Tibial nerve (tissue), 4 donors: ENCODE data around the gene HSP90AB1. TPM values are rescaled to one million over a fixed set of nuclear protein-coding genes. Genes with fewer than 3 reads are reported as not detected.

Experiments
- DNase-seq, 2 donors: peaks; one replicate each; pipeline ENCODE4 v3.0.0-alpha.2; 2019; ENCODE audit warnings: low spot score in 2 of 2
- H3K27ac ChIP-seq, 4 donors: fragments of 200-600 bp; sonication (generic) in 3 of 4; one replicate each; pipeline ENCODE4 v1.5.1; 2017 to 2019; ENCODE audit warnings: mild to moderate bottlenecking in 1 of 4
- H3K27me3 ChIP-seq, 2 donors: fragments of 200-600 bp; sonication (generic) in 1 of 2; one replicate each; pipeline versions ENCODE4 v1.5.1 to v1.6.0; 2017 to 2019
- H3K36me3 ChIP-seq, 3 donors: fragments of 200-600 bp; sonication (generic); one replicate each; pipeline ENCODE4 v1.5.1; 2018 to 2019
- H3K4me1 ChIP-seq, 4 donors: fragments of 200-600 bp; sonication (generic) in 3 of 4; one replicate each; pipeline ENCODE4 v1.5.1; 2017 to 2019
- H3K4me3 ChIP-seq, 4 donors: fragments of 200-600 bp; sonication (generic) in 3 of 4; one replicate each; pipeline ENCODE4 v1.5.1; 2017 to 2019; ENCODE audit warnings: mild to moderate bottlenecking in 1 of 4, moderate library complexity in 1 of 4
- H3K9me3 ChIP-seq, 4 donors: fragments of 200-600 bp; sonication (generic) in 3 of 4; one replicate each; pipeline ENCODE4 v1.5.1; 2017 to 2019
- CTCF ChIP-seq, 5 experiments: fragments of 200-600 bp in 3 of 5; fragments of 450-650 bp in 2 of 5; sonication (generic) in 3 of 5; IDR thresholded peaks; one replicate each; pipeline ENCODE4 v1.5.1; 2016 to 2019; ENCODE audit warnings: antibody characterized with exemption in 5 of 5, mild to moderate bottlenecking in 3 of 5, moderate library complexity in 2 of 5
- EP300 ChIP-seq, 2 donors: sonication (generic); formaldehyde crosslinking; IDR thresholded peaks; one replicate each; pipeline ENCODE4 v1.6.1; 2017; ENCODE audit warnings: antibody characterized with exemption in 2 of 2, mild to moderate bottlenecking in 1 of 2
- POLR2A ChIP-seq, 2 donors: fragments of 450-650 bp; IDR thresholded peaks; one replicate each; pipeline ENCODE4 v1.6.1; 2017; ENCODE audit warnings: antibody characterized with exemption in 2 of 2, mild to moderate bottlenecking in 2 of 2, moderate library complexity in 2 of 2
- WGBS, 2 donors: methylation state at CpG; one replicate each; pipeline ENCODE4 v1.1.5; 2018; 5-methylcytosine and 5-hydroxymethylcytosine counted together
- total RNA-seq, 4 donors: library from RNA; depleted of rRNA; stranded (reverse); fragments of >200 nt; gene quantifications; one replicate each; pipeline ENCODE4 v1.1.0, GENCODE V29; 2016

HSP90AB1 gene
- total RNA-seq, 4 donors from 2014 or later = 485 to 580 (median 543) TPM

DNA sequence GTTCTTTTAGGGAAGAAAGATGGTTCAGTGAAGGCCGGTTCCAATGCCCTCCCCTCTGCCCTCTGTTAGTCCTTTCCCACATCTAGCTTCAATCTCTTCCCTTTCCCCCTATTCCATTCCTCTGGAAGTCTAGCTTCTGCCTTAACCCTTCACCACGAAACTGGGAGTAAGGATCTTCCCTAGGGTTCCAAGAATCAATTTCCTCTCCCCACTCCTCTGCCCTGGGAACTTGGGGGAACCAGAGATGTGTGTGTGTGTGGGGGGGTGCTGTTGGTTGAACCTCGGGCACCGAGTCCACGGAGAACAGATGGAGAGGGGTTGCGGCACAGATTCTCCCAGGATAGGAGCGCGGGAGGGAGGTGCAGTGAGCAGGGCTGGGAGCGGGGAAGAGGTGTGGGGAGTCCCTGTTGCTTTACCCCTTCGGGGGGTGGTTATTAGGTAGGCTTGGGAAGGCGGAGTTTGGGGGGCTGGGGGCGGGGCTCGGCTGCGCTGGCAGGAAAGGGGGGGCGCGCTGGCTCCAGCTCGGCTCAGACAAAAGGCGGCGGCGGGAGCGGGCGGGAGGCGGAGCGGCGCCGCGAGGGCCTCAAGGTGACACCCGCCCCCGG, 23.1 kb downstream of the HSP90AB1 start, which contains the start of gene TMEM151B:
TMEM151B (plus strand) TSS at position 530 of the 605 bp plus-strand sequence. CDS start 293 bp downstream, outside the sequence.
- Histone ChIP-seq H3K27me3 (peaks cover 0 to 68% of the 10 kb centered on the region in 2 donors), H3K4me1 (peaks cover 0 to 19% (median 0%) of the 10 kb centered on the region in 4 donors), H3K36me3 (no peaks in the 10 kb centered on the region), H3K27ac (no peak within 1 kb of the TSS), H3K4me3 (peak within 1 kb of the TSS in 3 of 4 donors; percentile 16 to 49 (median 29)), H3K9me3 (no peaks in the 10 kb centered on the region)
- 18 to 31% methylated on average over 10 to 26 of the region's 29 CpGs for whole genome bisulfite sequencing, 2 donors
- DNase-seq = no peak
- no peak for TF ChIP-seq EP300 (IDR thresholded peaks at IDR 0.05)
- no peak for TF ChIP-seq POLR2A (IDR thresholded peaks at IDR 0.05)
- TF ChIP-seq CTCF (IDR thresholded peaks at IDR 0.05) = no peak

DNA sequence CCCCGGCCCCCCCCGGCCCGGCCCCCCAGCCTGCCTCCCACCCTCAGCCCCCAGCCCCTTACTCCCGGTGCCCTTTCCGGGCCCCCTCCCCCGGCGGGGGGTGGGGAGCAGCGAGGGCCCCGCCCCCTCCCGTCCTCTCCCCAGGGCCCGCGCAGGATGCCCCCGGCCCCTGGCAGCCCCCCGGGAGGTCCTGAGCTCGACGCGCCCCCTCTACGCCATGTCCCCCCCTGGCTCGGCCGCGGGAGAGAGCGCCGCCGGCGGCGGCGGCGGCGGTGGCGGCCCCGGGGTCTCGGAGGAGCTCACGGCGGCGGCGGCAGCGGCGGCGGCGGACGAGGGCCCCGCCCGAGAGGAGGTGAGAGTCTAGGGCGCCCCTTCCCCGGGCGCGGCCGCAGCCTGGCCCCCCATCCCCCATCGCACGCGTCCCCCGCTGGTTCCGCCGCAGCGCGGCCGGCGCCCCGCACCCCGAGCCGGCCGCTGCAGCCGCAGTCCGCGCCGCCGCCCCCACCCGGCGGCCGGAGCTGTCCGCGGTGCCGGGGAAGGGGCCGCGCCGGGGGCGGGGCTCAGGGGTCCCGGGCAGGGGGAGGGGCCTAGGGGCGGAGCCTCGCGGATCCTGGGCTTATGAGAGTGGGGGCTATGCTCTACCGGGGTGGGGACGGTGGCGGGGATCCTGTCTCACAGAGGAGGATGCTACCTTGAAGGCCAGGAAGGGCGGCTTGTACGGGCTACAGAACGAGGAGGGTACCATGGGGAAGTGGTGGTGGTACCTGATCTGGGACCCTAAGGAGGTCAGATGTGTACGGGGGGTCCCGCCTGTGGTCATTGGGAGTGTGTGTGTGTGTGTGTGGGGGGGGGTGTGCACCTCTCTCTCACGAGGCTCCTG, 23.9 kb downstream of the HSP90AB1 start:
- Histone ChIP-seq H3K4me3 (peak overlapping the region in 3 of 4 donors; percentile 16 to 49 (median 29)), H3K9me3 (no peaks in the 10 kb centered on the region), H3K27me3 (peaks cover 0 to 76% of the 10 kb centered on the region in 2 donors), H3K4me1 (peaks cover 0 to 22% (median 2%) of the 10 kb centered on the region in 4 donors), H3K27ac (no peak overlapping the region), H3K36me3 (no peaks in the 10 kb centered on the region)
- no peak for DNase-seq
- WGBS, 2 donors = 3 to 6% methylated on average over 11 to 22 of the region's 90 CpGs
- TF ChIP-seq EP300 (IDR thresholded peaks at IDR 0.05) = no peak
- TF ChIP-seq POLR2A (IDR thresholded peaks at IDR 0.05) = no peak
- no peak for TF ChIP-seq CTCF (IDR thresholded peaks at IDR 0.05)

- WGBS, 2 donors = 68 to 77% methylated on average over 5 to 6 of the region's 6 CpGs
- H3K27ac ChIP-seq = no peak overlapping the region
- no peak for TF ChIP-seq EP300 (IDR thresholded peaks at IDR 0.05)
- no peak for TF ChIP-seq POLR2A (IDR thresholded peaks at IDR 0.05)
- no peak for TF ChIP-seq CTCF (IDR thresholded peaks at IDR 0.05)
- DNase-seq = no peak
- no peaks in the 10 kb centered on the region for H3K9me3 ChIP-seq
- no peaks in the 10 kb centered on the region for H3K36me3 ChIP-seq
- peaks cover 0 to 25% (median 5%) of the 10 kb centered on the region in 4 donors for H3K4me1 ChIP-seq
- H3K4me3 ChIP-seq = no peak overlapping the region
- H3K27me3 ChIP-seq = peaks cover 0 to 79% of the 10 kb centered on the region in 2 donors
Measured at GRCh38 chr6:44271406-44271723, 24.5 kb downstream of the HSP90AB1 start.

- H3K4me1 ChIP-seq = peaks cover 0 to 27% (median 5%) of the 10 kb centered on the region in 4 donors
- H3K27me3 ChIP-seq = peaks cover 0 to 85% of the 10 kb centered on the region in 2 donors
- no peak overlapping the region for H3K27ac ChIP-seq
- H3K4me3 ChIP-seq = no peak overlapping the region
- 57 to 61% methylated on average over 3 of the region's 3 CpGs for WGBS, 2 donors
- DNase-seq = no peak
- no peaks in the 10 kb centered on the region for H3K36me3 ChIP-seq
- no peaks in the 10 kb centered on the region for H3K9me3 ChIP-seq
- no peak for TF ChIP-seq POLR2A (IDR thresholded peaks at IDR 0.05)
- no peak for TF ChIP-seq EP300 (IDR thresholded peaks at IDR 0.05)
- no peak for TF ChIP-seq CTCF (IDR thresholded peaks at IDR 0.05)
Measured at GRCh38 chr6:44271914-44272313, 25.0 kb downstream of the HSP90AB1 start.

GRCh38 chr6:44272529-44272928, 25.6 kb downstream of the HSP90AB1 start:
- no peaks in the 10 kb centered on the region for H3K36me3 ChIP-seq
- H3K27ac ChIP-seq = no peak overlapping the region
- H3K4me1 ChIP-seq = peaks cover 0 to 27% (median 5%) of the 10 kb centered on the region in 4 donors
- no peak for DNase-seq
- H3K27me3 ChIP-seq = peaks cover 0 to 91% of the 10 kb centered on the region in 2 donors
- 84% methylated on average over 3 of the region's 3 CpGs for WGBS, 2 donors
- no peak overlapping the region for H3K4me3 ChIP-seq
- TF ChIP-seq EP300 (IDR thresholded peaks at IDR 0.05) = no peak
- no peak for TF ChIP-seq CTCF (IDR thresholded peaks at IDR 0.05)
- TF ChIP-seq POLR2A (IDR thresholded peaks at IDR 0.05) = no peak
- H3K9me3 ChIP-seq = no peaks in the 10 kb centered on the region
